ENCODE measurements around the gene PPIA.

DNA sequence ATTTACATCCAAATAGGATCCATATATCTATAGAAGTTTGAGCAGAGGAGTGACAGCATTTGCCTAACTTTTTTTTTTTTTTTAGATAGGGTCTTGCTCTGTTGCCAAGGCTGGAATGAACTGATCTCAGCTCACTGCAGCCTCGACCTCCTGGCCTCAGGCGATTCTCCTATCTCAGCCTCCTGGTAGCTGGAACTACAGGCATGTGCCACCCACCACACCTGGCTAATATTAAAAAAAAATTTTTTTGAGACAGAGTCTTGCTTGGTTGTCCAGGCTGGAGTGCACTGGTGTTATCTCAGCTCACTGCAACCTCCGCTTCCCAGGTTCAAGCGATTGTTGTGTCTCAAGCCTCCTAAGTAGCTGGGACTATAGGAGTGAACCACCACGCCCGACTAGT is 15.1 kb downstream of the PPIA start:
- TF ChIP-seq EZH2 (IDR thresholded peaks at IDR 0.05; ENCODE audit: borderline replicate concordance, low read length) (no peak), CTCF (IDR thresholded peaks at IDR 0.05; ENCODE audit: low read length) (no peak)

All from OCI-LY1 (cell line).